GM13977 (cell line): ENCODE measurements around the gene WNT2B.
"Not testable (repeated sequence)": the region's sequence is repeated elsewhere in the genome, so short reads cannot be mapped to it uniquely, and the experiment has no call there.

Source experiments
- DNase-seq: peaks from one replicate; pipeline ENCODE4 v3.0.0; 2012; ENCODE audit warnings: low spot score
- in situ Hi-C: fragments of 300-500 bp; cut with MboI; formaldehyde crosslinking; loops from one replicate; pipeline ENCODE4 v1.12.0; 2022; ENCODE audit warnings: low sequenced_read_pairs, low pct_unique_long_range_greater_than_20kb, mixed read lengths, inconsistent platforms; ENCODE audit not compliant: unreplicated experiment
- TF ChIP-seq, protein P1 (sequence below): IDR thresholded peaks from 2 replicates; pipeline ENCODE4 v1.5.1; 2012; ENCODE audit warnings: mild to moderate bottlenecking, control low read depth; ENCODE audit not compliant: insufficient read depth; ENCODE audit errors: extremely low read depth, missing control alignments

The WNT2B gene

DNA sequence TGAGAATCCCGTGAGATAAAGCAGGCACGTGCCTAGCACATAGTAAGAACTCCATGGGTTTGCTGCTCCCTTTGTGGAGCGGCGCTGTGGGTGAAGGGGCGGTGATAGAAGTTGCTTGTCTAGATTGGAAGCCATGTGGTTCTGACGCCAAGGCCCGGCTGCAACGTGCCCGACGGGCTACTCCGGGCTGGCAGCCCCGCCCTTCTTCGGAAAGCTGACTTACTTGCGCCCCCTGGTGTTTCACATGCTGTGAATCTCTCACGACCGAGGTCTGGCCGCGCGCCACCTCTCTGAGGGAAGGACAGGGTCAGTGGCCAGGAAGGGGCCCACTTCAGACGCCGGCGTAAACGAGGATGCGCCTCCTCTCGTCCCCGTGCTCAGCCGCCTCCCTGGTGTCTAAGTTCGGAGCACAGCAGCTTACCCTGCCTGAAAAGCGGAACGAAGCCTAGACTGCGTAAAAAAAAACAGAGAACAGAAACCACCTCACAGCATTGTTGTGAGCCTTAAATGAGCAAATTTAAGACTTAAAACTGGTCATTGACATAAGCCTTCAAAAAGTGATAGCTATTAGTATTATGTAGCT is 42.6 kb upstream of the WNT2B start:
- DNase-seq: peak; percentile 81
- TF ChIP-seq, protein P1, sequence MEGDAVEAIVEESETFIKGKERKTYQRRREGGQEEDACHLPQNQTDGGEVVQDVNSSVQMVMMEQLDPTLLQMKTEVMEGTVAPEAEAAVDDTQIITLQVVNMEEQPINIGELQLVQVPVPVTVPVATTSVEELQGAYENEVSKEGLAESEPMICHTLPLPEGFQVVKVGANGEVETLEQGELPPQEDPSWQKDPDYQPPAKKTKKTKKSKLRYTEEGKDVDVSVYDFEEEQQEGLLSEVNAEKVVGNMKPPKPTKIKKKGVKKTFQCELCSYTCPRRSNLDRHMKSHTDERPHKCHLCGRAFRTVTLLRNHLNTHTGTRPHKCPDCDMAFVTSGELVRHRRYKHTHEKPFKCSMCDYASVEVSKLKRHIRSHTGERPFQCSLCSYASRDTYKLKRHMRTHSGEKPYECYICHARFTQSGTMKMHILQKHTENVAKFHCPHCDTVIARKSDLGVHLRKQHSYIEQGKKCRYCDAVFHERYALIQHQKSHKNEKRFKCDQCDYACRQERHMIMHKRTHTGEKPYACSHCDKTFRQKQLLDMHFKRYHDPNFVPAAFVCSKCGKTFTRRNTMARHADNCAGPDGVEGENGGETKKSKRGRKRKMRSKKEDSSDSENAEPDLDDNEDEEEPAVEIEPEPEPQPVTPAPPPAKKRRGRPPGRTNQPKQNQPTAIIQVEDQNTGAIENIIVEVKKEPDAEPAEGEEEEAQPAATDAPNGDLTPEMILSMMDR: peak; percentile 78
- in situ Hi-C loops: loop anchor here (10.0 kb wide), 1 partner anchor 71 kb away; the partner anchor contains the start of gene CTTNBP2NL

DNA sequence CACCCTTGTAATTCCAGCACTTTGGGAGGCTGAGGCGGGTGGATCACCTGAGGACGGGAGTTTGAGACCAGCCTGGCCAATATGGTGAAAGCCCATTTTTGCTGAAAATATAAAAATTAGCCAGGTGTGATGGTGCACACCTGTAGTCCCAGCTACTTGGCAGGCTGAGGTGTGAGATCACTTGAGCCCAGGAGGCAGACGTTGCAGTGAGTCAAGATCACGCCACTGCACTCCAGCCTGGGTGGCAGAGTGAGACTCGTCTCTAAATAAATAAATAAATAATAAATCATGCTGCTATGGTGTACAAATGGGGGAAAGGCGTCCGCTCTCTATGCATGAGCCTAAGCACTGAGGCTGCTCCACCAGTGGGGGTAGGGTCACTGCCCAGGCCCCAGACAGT is 38.4 kb upstream of the WNT2B start:
- in situ Hi-C loops, DNase-seq: not testable (repeated sequence)

DNA sequence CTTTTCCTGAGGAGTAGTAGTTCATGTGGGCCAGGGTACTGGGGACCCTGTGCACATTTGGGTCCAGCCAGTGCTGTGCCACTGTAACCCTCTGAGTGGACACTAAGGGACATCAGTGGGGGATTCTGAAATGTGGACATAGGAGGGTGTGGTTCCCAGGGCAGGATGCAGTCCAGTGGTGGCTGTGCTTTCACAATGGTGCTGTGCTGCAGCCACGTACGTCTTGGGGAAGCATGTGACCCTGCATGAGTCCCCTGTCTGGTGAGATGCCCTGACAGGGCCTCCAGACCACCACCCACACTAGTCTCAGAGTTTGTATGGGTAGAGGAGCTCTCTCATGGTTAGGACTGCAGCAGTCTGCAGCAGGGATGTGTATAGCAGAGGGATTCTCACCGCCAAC is 37.8 kb upstream of the WNT2B start:
- in situ Hi-C loops: no loop called here
- no peak for DNase-seq
- TF ChIP-seq, protein P1: no peak

DNA sequence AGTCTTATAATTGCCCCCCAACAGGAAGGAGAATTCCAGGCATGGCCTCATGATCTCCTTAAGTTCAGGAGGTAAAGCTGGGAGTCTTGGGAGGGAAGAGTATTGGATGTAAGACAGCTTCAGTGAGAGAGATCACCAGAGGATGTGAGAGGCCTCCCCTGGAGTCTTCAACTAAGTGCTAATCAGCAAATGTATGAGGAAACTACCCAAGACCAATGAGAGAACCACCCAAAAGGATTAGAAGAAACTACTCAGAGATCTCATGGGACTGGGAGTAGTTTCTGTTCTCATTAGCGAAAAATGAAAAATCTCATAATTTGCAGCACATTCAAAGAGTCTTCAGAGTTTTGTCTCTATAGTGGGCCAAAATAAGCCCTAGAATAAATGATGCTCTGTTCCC is 36.6 kb upstream of the WNT2B start:
- TF ChIP-seq, protein P1: no peak
- in situ Hi-C loops: no loop called here
- no peak for DNase-seq

DNA sequence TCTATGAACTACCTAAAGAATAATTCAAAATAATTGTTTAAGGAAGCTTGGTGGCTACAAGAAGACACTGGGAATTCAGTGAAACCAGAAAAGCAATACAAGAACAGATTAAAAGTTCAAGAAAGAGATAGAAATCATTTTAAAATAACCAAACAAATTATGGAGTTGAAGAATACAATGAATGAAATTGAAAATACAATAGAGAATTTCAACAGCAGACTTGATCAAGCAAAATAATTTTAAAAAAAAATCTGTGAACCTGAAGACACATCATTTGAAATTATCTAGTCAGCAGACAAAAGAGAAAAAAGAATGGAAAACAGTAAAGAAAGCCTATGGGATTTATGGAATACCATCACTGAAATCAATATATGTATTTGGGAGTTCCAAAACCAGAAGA is 31.2 kb upstream of the WNT2B start:
- in situ Hi-C loops: no loop called here
- DNase-seq: no peak
- TF ChIP-seq, protein P1: no peak

DNA sequence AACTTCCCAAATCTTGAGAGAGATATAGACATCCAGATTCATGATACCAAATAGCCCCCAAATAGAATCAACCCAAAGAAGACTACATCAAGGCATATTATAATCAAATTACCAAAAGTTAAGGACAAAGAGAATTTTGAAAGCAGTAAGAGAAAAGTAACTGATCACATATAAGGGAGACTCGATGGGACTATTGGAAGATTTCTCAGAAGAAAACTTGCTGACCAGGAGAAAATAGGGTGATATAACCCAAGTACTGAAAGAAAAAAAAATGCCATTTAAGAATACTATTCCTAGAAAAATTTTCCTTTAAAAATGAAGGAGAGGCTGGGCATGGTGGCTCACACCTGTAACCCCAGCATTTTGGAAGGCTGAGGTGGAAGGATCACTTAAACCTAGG is 30.5 kb upstream of the WNT2B start:
- DNase-seq: no peak
- TF ChIP-seq, protein P1: no peak
- in situ Hi-C loops: no loop called here

DNA sequence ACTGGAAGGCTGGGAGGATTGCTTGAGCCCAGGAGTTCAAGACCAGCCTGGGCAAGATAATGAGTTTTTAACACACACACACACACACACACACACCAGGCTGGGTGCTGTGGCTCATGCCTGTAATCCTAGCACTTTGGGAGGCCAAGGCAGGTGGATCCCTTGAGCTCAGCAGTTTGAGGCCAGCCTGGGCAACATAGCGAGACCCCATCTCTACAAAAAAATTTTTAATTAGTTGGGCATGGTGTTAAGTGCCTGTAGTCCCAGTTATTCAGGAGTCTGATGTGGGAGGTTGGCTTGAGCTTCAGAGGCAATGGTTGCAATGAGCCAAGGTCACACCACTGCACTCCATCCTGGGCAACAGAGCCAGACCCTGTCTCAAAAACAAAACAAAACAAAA is 22.7 kb upstream of the WNT2B start:
- DNase-seq, in situ Hi-C loops: not testable (repeated sequence)

DNA sequence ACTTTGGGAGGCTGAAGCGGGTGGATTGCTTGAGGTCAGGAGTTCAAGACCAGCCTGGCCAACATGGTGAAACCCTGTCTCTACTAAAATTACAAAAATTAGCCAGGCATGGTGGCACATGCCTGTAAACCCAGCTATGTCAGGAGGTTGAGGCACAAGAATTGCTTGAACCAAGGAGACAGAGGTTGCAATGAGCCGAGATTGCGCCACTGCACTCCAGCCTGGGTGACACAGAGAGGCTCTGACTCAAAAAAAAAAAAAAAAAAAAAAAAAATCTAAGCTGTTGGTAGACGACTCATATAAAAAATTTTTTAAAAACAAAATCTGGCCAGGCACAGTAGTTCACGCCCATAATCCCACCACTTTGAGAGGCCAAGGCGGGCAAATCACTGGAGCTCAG is 21.1 kb upstream of the WNT2B start:
- in situ Hi-C loops: not testable (repeated sequence)

More for the DNA sequence above, 21.1 kb upstream of the WNT2B start:
- DNase-seq: not testable (repeated sequence)
